Neural cell (in vitro differentiated cells): ENCODE results near the gene IBA57. TPM values are rescaled to one million over a fixed set of nuclear protein-coding genes. Genes with fewer than 3 reads are reported as not detected.

Source experiments
- H2AFZ ChIP-seq: fragments of 200-600, 300-800 bp; sonication (generic), shearing (Covaris generic); 2 replicates; pipeline ENCODE4 v1.6.0; 2014; ENCODE audit warnings: low read depth, mild to moderate bottlenecking, antibody characterized with exemption, low read length, moderate library complexity
- H3F3A ChIP-seq: fragments of 200-600 bp; shearing (Covaris generic); 2 replicates; pipeline ENCODE4 v1.6.1; 2016; ENCODE audit warnings: mild to moderate bottlenecking, moderate library complexity, mixed read lengths, antibody characterized with exemption, low read length; ENCODE audit not compliant: insufficient read depth, poor library complexity, severe bottlenecking
- H3K27ac ChIP-seq: fragments of 200-600, 300-800 bp; sonication (generic), shearing (Covaris generic); 2 replicates; pipeline ENCODE4 v1.5.1; 2014; ENCODE audit warnings: mild to moderate bottlenecking, low read length, moderate library complexity
- H3K27me3 ChIP-seq: fragments of 300-800, 200-600 bp; sonication (generic), shearing (Covaris generic); 2 replicates; pipeline ENCODE4 v1.6.0; 2014; ENCODE audit warnings: mild to moderate bottlenecking, low read depth, low read length, moderate library complexity; ENCODE audit not compliant: insufficient read depth
- H3K36me3 ChIP-seq: fragments of 300-800, 200-600 bp; sonication (generic), shearing (Covaris generic); 2 replicates; pipeline ENCODE4 v1.5.1; 2014; ENCODE audit warnings: mild to moderate bottlenecking, antibody characterized with exemption, low read length, moderate library complexity; ENCODE audit not compliant: insufficient read depth
- H3K4me2 ChIP-seq: fragments of 300-800, 200-600 bp; sonication (generic), shearing (Covaris generic); 2 replicates; pipeline ENCODE4 v1.6.0; 2014; ENCODE audit warnings: mild to moderate bottlenecking, low read length
- H3K4me3 ChIP-seq: fragments of 300-800, 200-600 bp; sonication (generic), shearing (Covaris generic); 2 replicates; pipeline ENCODE4 v1.5.1; 2014; ENCODE audit warnings: mild to moderate bottlenecking, low read length, moderate library complexity
- H3K79me2 ChIP-seq: fragments of 200-600 bp; shearing (Covaris generic); replicated peaks from 2 replicates; pipeline ENCODE4 v1.6.0; 2014; ENCODE audit warnings: mild to moderate bottlenecking, low read length, moderate library complexity; ENCODE audit not compliant: insufficient read depth
- H3K9ac ChIP-seq: fragments of 300-800, 200-600 bp; sonication (generic), shearing (Covaris generic); 2 replicates; pipeline ENCODE4 v1.6.1; 2016; ENCODE audit warnings: mild to moderate bottlenecking, low read length, mixed read lengths
- H3K9me2 ChIP-seq: fragments of 200-600 bp; shearing (Covaris generic); 2 replicates; pipeline ENCODE4 v1.6.1; 2016; ENCODE audit warnings: mild to moderate bottlenecking, low read length, mixed read lengths; ENCODE audit not compliant: insufficient read depth
- H3K9me3 ChIP-seq: fragments of 200-600, 300-800 bp; sonication (generic), shearing (Covaris generic); 2 replicates; pipeline ENCODE4 v1.6.1; 2016; ENCODE audit warnings: mild to moderate bottlenecking, mixed run types, low read length, moderate library complexity, mixed read lengths
- H4K20me1 ChIP-seq: fragments of 200-600 bp; shearing (Covaris generic); 2 replicates; pipeline ENCODE4 v1.6.1; 2016; ENCODE audit warnings: mild to moderate bottlenecking, mixed run types; ENCODE audit not compliant: insufficient read depth
- CTCF ChIP-seq: fragments of 450-650 bp; IDR thresholded peaks from 2 replicates; pipeline ENCODE4 v1.5.1; 2014; ENCODE audit warnings: antibody characterized with exemption, mild to moderate bottlenecking, moderate library complexity; ENCODE audit not compliant: poor library complexity, severe bottlenecking
- EP300 ChIP-seq: fragments of 450-650 bp; conservative IDR thresholded peaks from 2 replicates; pipeline ENCODE4 v1.6.1; 2014; ENCODE audit warnings: antibody characterized with exemption, mild to moderate bottlenecking, moderate library complexity; ENCODE audit not compliant: poor library complexity, severe bottlenecking
- MXI1 ChIP-seq: fragments of 450-650 bp; conservative IDR thresholded peaks from 2 replicates; pipeline ENCODE4 v1.6.1; 2014; ENCODE audit warnings: antibody characterized with exemption, mild to moderate bottlenecking; ENCODE audit not compliant: poor library complexity, severe bottlenecking
- POLR2AphosphoS5 ChIP-seq: IDR thresholded peaks from 2 replicates; pipeline ENCODE4 v1.6.1; 2012
- RAD21 ChIP-seq: fragments of 450-650 bp; conservative IDR thresholded peaks from 2 replicates; pipeline ENCODE4 v1.6.1; 2014; ENCODE audit warnings: antibody characterized with exemption, mild to moderate bottlenecking, moderate library complexity
- REST ChIP-seq: IDR thresholded peaks from 2 replicates; pipeline ENCODE4 v1.6.1; 2012; ENCODE audit warnings: borderline replicate concordance
- SMC3 ChIP-seq: fragments of 450-650 bp; conservative IDR thresholded peaks from 2 replicates; pipeline ENCODE4 v1.6.1; 2014; ENCODE audit warnings: antibody characterized with exemption, mild to moderate bottlenecking, moderate library complexity; ENCODE audit not compliant: poor library complexity
- TAF1 ChIP-seq: IDR thresholded peaks from 2 replicates; pipeline ENCODE4 v1.6.1; 2012; ENCODE audit warnings: low read depth
- polyA plus RNA-seq: library from polyadenylated mRNA; depleted of rRNA; stranded (reverse); fragments of >200 nt; gene quantifications from 2 replicates; pipeline ENCODE4 v1.2.3, GENCODE V29; 2014

The IBA57 gene
- polyA plus RNA-seq, 1 donor from 2014 or later: 5.5 TPM

GRCh38 chr1:228140724-228141225 lies 24.8 kb upstream of the IBA57 start:
- H2AFZ ChIP-seq: no peak overlapping the region

More at GRCh38 chr1:228140724-228141225, 24.8 kb upstream of the IBA57 start:
- Histone ChIP-seq H3F3A (no peaks in the 10 kb centered on the region), H3K79me2 (peaks cover 26% of the 10 kb centered on the region), H3K4me3 (peak overlapping the region; percentile 69), H4K20me1 (peaks cover 16% of the 10 kb centered on the region), H3K4me2 (peak overlapping the region; percentile 96), H3K27me3 (peaks cover 12% of the 10 kb centered on the region), H3K9me3 (no peaks in the 10 kb centered on the region), H3K36me3 (no peaks in the 10 kb centered on the region), H3K27ac (peak overlapping the region; percentile 86), H3K9me2 (no peaks in the 10 kb centered on the region), H3K9ac (peak overlapping the region; percentile 91)
- TF ChIP-seq EP300: no peak
- no peak for TF ChIP-seq RAD21
- no peak for TF ChIP-seq POLR2AphosphoS5
- TF ChIP-seq TAF1: no peak
- TF ChIP-seq SMC3: no peak
- no peak for TF ChIP-seq MXI1
- TF ChIP-seq REST: no peak
- no peak for TF ChIP-seq CTCF
